OCI-LY1 (cell line): ENCODE data around the gene PKD2L2.

Experiments
- EZH2 ChIP-seq: fragments of 200-600 bp; sonication (generic), shearing (Covaris generic); IDR thresholded peaks from 2 replicates; pipeline ENCODE4 v1.8.0; 2017; ENCODE audit warnings: borderline replicate concordance, mixed run types, mild to moderate bottlenecking, antibody characterized with exemption, low read length, moderate library complexity, mixed read lengths
- TF ChIP-seq, protein P1 (sequence below): fragments of 200-600 bp; sonication (generic), shearing (Covaris generic); IDR thresholded peaks from 2 replicates; pipeline ENCODE4 v1.5.1; 2017; ENCODE audit warnings: mild to moderate bottlenecking, antibody characterized with exemption, low read length, moderate library complexity, mixed read lengths

DNA sequence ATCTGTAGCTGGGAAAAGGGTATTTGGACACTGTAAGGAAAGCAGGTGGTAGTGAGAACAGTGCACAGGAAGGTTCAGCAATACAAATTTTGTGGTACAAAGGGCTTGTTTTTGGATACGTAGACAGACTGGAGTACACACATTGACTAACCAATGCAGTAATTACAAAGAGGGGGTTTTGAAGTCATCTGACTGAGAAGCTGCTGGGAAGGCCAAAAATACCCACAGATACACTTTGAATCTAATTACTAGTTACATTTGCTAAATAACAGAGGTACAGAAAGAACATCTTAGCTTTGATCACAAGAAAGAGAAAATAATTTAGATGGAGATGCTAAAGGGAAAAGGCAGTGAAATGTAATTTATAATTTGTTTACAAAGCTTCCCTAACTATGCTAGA lies 45.9 kb downstream of the PKD2L2 start:
- TF ChIP-seq, protein P1, sequence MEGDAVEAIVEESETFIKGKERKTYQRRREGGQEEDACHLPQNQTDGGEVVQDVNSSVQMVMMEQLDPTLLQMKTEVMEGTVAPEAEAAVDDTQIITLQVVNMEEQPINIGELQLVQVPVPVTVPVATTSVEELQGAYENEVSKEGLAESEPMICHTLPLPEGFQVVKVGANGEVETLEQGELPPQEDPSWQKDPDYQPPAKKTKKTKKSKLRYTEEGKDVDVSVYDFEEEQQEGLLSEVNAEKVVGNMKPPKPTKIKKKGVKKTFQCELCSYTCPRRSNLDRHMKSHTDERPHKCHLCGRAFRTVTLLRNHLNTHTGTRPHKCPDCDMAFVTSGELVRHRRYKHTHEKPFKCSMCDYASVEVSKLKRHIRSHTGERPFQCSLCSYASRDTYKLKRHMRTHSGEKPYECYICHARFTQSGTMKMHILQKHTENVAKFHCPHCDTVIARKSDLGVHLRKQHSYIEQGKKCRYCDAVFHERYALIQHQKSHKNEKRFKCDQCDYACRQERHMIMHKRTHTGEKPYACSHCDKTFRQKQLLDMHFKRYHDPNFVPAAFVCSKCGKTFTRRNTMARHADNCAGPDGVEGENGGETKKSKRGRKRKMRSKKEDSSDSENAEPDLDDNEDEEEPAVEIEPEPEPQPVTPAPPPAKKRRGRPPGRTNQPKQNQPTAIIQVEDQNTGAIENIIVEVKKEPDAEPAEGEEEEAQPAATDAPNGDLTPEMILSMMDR = no peak
- no peak for TF ChIP-seq EZH2
